ENCODE measurements around the gene NTSR2.

NTSR2 gene

DNA sequence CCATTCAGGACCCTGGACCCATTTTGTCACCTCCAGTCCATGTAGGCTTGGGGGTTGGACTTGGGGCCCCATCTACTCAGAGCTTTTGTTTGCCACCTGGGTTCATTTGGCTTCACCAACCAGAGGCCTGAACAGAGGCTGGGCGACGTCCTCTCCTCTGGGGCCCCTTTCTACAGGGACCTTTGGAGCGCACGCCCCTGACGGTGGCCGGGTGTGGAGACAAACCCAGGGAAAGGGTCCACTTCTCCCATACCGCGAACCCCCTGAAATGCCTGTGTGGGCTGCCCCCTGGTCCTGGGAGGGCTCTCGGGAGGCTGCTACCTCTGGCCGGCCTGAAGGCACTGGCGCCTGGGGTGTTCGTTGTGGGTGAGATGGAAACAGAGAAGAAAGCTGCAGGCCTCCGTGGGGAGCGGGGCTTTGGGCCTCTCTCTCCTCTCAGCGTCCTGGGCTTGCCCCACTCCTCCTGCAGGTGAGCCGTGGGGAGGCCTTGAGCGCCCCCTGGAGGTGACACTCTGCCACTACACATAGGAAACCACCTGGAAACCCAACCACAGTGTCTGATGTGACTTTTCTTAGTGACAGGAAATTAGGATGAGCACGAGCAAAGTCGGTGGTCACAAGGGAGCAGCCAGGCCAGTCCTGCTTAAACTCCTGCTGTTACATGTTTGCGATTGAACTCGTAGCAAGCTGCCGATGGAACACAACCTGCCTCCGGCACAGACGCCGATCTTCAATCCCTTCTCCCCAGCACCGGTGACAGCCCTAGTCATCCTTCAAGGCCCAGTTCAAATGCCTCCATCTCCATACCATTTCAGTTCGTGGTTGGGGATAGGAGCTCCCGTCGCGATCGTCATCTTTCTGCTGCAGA is 12.0 kb upstream of the NTSR2 start:
- ChIA-PET POLR2A (ENCODE audit: low non-redundant PET) (no interaction called here), CTCF (interaction anchor here (0.5 to 0.9 kb wide), 5 partner anchors 72 to 479 kb away, joined by 3 to 4 read pairs (median 3); no protein-coding TSS in a partner anchor)
- H3K27ac ChIP-seq = no peak overlapping the region
- TF ChIP-seq, protein P1, sequence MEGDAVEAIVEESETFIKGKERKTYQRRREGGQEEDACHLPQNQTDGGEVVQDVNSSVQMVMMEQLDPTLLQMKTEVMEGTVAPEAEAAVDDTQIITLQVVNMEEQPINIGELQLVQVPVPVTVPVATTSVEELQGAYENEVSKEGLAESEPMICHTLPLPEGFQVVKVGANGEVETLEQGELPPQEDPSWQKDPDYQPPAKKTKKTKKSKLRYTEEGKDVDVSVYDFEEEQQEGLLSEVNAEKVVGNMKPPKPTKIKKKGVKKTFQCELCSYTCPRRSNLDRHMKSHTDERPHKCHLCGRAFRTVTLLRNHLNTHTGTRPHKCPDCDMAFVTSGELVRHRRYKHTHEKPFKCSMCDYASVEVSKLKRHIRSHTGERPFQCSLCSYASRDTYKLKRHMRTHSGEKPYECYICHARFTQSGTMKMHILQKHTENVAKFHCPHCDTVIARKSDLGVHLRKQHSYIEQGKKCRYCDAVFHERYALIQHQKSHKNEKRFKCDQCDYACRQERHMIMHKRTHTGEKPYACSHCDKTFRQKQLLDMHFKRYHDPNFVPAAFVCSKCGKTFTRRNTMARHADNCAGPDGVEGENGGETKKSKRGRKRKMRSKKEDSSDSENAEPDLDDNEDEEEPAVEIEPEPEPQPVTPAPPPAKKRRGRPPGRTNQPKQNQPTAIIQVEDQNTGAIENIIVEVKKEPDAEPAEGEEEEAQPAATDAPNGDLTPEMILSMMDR (conservative IDR thresholded peaks at IDR 0.05; ENCODE audit: low read depth) = peak; percentile 72
- peak; percentile 83 for DNase-seq (ENCODE audit: low spot score)

DNA sequence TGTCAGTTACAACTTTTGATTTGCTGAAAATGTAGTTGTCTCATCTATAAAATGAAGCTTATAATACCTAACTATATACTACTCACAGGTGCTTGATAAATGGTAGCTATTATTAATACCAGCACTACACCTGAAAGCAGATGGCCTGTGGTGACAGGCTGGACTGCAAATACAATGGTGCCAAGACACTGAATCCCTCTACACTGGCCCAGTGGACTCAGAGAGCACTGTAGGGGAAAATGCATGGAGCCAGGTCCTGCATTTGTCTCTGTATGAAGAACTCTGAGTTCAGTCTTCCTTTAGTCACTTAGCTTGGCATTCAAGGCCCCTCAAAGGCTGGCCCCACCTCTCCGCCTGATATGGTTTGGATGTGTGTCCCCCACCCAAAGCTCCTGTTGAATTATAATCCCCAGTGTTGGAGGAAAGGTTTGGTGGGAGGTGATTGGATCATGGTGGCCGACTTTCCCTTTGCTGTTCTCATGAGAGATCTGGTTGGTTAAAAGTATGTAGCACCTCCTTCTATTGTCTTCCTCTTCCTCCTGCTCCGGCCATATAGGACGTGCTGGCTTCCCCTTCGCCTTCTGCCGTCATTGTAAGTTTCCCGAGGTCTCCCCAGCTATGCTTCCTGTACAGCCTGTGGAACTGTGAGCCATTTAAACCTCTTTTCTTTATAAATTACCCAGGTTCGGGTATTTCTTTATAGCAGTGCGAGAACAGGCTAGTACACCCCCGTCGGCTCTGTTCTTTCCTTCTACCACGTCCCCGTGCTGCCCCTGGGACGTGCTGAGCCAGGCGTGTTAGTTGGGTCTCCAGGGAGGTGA is 11.1 kb upstream of the NTSR2 start:
- CTCF ChIA-PET = interaction anchor here (0.5 to 1.1 kb wide), 6 partner anchors 79 to 212 kb away, joined by 3 to 4 read pairs (median 3); no protein-coding TSS in a partner anchor
- POLR2A ChIA-PET (ENCODE audit: low non-redundant PET) = no interaction called here
- TF ChIP-seq, protein P1 (conservative IDR thresholded peaks at IDR 0.05; ENCODE audit: low read depth) = no peak
- no peak for DNase-seq (ENCODE audit: low spot score)
- no peak overlapping the region for H3K27ac ChIP-seq

DNA sequence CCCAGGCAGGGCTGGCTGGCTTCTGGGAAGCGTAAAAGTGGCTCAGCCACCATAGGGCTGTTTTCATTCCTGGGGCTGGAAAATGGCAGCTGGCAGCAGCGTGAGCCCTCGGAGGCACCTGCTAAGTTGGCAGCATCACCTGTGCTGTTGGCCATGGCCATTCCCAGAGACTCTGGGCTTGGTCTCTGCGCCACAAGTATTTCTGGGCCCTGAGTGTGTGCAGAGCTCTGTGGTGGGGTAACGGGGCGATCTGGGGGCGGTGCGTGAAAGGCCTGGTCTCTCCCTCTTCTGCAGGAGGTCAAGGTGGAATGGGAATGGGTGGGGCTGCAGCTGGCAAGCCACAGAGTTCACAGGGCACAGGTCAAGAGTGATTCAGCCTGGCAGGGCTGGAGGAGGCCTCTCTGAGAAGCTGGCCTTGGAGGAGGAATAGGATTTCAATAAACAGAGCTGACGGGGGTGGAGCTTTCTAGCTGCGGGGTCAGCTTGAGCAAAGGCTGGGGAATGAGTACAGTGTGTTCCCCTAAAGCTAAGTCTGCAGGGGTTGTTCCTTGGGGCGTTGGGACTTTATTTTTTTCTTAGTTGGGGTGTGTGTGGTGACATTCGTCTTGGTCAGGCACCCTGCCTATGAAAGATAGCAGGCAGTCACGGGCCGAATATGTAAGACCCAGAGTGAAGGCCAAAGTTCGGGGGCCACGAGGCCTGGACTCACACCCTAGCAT is 10.3 kb upstream of the NTSR2 start:
- CTCF ChIA-PET = interaction anchor here (0.6 to 1.1 kb wide), 3 partner anchors 78 to 194 kb away, joined by 3 read pairs; no protein-coding TSS in a partner anchor
- TF ChIP-seq, protein P1 (conservative IDR thresholded peaks at IDR 0.05; ENCODE audit: low read depth) = no peak
- no peak overlapping the region for H3K27ac ChIP-seq
- POLR2A ChIA-PET (ENCODE audit: low non-redundant PET) = no interaction called here
- DNase-seq (ENCODE audit: low spot score) = no peak

DNA sequence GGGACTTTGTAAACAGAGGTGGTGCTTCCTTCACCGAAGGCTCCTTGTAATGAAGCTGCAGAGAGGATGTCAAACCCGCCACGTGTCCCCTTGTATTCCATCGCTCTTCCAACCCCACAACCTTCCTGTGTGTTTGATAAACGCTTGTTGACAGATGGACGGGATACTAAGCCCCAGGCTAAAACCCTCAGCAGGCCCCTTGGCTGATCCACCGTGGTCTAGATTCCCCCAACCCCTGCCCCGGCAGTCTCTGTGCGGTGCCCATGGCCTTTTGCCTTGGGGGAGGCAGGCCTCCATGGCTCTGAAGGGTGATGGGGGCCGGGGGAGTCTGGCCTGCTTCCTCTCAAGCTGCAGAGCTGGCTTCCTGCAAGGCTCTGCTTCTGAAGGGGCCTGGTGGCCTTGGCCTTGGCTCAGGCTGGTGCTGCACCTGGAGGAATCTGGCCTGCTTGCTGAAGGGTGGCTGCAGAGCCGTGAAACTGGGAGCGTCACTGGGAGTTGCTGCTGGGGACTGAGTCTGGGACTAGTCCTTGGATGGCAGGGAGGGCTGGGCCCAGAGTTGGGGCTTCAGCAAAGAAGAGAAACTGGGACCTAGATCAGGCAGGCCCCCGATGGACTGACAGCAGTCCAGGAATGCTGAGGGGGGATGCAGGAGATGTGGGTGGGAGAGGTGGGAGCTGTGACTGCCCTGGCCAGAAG is 9.6 kb upstream of the NTSR2 start:
- DNase-seq (ENCODE audit: low spot score) = no peak
- H3K27ac ChIP-seq = no peak overlapping the region
- ChIA-PET CTCF (interaction anchor here (0.5 to 1.1 kb wide), 2 partner anchors 77 to 536 kb away, joined by 3 read pairs; no protein-coding TSS in a partner anchor), POLR2A (ENCODE audit: low non-redundant PET) (no interaction called here)
- TF ChIP-seq, protein P1 (conservative IDR thresholded peaks at IDR 0.05; ENCODE audit: low read depth) = no peak

DNA sequence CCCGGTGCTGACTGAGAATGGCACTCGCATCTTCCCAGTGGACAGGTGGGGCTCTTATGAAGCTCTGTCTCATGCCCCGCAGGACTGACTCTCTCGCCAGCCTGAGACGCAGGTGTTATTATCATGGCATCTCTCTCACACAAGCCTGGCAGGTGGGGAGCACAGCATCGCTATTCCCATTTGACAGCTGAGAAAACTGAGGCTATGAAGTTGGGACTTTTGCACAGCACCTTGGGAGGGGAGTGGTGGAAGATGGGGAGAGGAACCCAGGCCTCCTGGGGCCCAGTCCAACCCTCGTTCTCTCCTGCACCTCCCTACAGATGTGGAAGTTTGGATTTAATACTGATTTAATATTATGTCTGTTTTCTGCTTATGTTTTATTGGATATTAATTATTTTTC is 9.0 kb upstream of the NTSR2 start:
- ChIA-PET POLR2A (ENCODE audit: low non-redundant PET) (no interaction called here), CTCF (interaction anchor here (0.5 kb wide), 1 partner anchor 535 kb away, joined by 3 read pairs; no protein-coding TSS in a partner anchor)
- no peak for DNase-seq (ENCODE audit: low spot score)
- TF ChIP-seq, protein P1 (conservative IDR thresholded peaks at IDR 0.05; ENCODE audit: low read depth) = no peak
- no peak overlapping the region for H3K27ac ChIP-seq

Measured in RWPE1 (cell line).